GM18868 (cell line): ENCODE results near the gene LRRC49.
"Not testable (repeated sequence)": the region's sequence is repeated elsewhere in the genome, so short reads cannot be mapped to it uniquely, and the experiment has no call there.

ENCODE experiments used
- ATAC-seq: cut with Tn5 transposase; IDR thresholded peaks from one replicate; pipeline ENCODE4 v1.9.1; 2021; ENCODE audit warnings: mild to moderate bottlenecking, moderate library complexity; ENCODE audit not compliant: unreplicated experiment

LRRC49 gene

GRCh38 chr15:70974004-70974832 lies 81.6 kb downstream of the LRRC49 start:
- ATAC-seq = no peak

- ATAC-seq = no peak
Observed at GRCh38 chr15:70976851-70977250, 84.2 kb downstream of the LRRC49 start.

GRCh38 chr15:70995383-70995970 lies 102.9 kb downstream of the LRRC49 start:
- ATAC-seq = no peak

- ATAC-seq = no peak
Observed at GRCh38 chr15:70998319-70998718, 105.7 kb downstream of the LRRC49 start.

- no peak for ATAC-seq
Observed at GRCh38 chr15:71002316-71002715, 109.7 kb downstream of the LRRC49 start.

GRCh38 chr15:71003319-71003718 lies 110.7 kb downstream of the LRRC49 start:
- no peak for ATAC-seq

- ATAC-seq = not testable (repeated sequence)
Observed at GRCh38 chr15:71004506-71004905, 111.9 kb downstream of the LRRC49 start.

- ATAC-seq = no peak
Observed at GRCh38 chr15:71005895-71006294, 113.3 kb downstream of the LRRC49 start.

GRCh38 chr15:71008250-71008870 lies 115.7 kb downstream of the LRRC49 start:
- ATAC-seq = no peak

GRCh38 chr15:71010472-71010871 lies 117.8 kb downstream of the LRRC49 start:
- no peak for ATAC-seq

- ATAC-seq = no peak
Observed at GRCh38 chr15:71010997-71011396, 118.4 kb downstream of the LRRC49 start.

- ATAC-seq = no peak
Observed at GRCh38 chr15:71011503-71012155, 119.0 kb downstream of the LRRC49 start.

- no peak for ATAC-seq
Observed at GRCh38 chr15:71013446-71013845, 120.8 kb downstream of the LRRC49 start.

- no peak for ATAC-seq
Observed at GRCh38 chr15:71015342-71015741, 122.7 kb downstream of the LRRC49 start.

GRCh38 chr15:71031232-71031631 lies 138.6 kb downstream of the LRRC49 start:
- not testable (repeated sequence) for ATAC-seq

- ATAC-seq = not testable (repeated sequence)
Observed at GRCh38 chr15:71035478-71035877, 142.9 kb downstream of the LRRC49 start.

GRCh38 chr15:71042356-71042922 lies 149.8 kb downstream of the LRRC49 start:
- ATAC-seq = no peak

- ATAC-seq = no peak
Observed at GRCh38 chr15:71043373-71043772, 150.7 kb downstream of the LRRC49 start.

GRCh38 chr15:71044006-71044405 lies 151.4 kb downstream of the LRRC49 start:
- ATAC-seq = no peak

GRCh38 chr15:71046146-71046545 lies 153.5 kb downstream of the LRRC49 start:
- ATAC-seq = not testable (repeated sequence)
